Measurements from ENCODE around the gene SGF29. TPM values are rescaled to one million over a fixed set of nuclear protein-coding genes. Genes with fewer than 3 reads are reported as not detected.
A peak's percentile ranks its signal among the peaks of the same experiment; 100 is the strongest.
"Not testable (repeated sequence)": the region's sequence is repeated elsewhere in the genome, so short reads cannot be mapped to it uniquely, and the experiment has no call there.

SGF29 gene
- total RNA-seq, 6 experiments from 2014 or later = 14.5 to 17.9 (median 15.4) TPM

GRCh38 chr16:28561557-28562187 lies 8.0 kb downstream of the SGF29 start:
- H3K4me1 ChIP-seq = peaks cover 0 to 5% (median 0%) of the 10 kb centered on the region in 4 donors
- DNase-seq (no peak), ATAC-seq (no peak)
- H3K27ac ChIP-seq = no peak overlapping the region
- no peaks in the 10 kb centered on the region for H3K27me3 ChIP-seq
- 53% methylated on average over 3 of the region's 7 CpGs for WGBS (ENCODE audit: insufficient coverage, low coverage, low lambda C conversion rate, missing lambda C conversion rate)
- no peak overlapping the region for H3K4me3 ChIP-seq
- intact Hi-C loops (cut with DNase I) = no loop called here
- TF ChIP-seq, protein P1, sequence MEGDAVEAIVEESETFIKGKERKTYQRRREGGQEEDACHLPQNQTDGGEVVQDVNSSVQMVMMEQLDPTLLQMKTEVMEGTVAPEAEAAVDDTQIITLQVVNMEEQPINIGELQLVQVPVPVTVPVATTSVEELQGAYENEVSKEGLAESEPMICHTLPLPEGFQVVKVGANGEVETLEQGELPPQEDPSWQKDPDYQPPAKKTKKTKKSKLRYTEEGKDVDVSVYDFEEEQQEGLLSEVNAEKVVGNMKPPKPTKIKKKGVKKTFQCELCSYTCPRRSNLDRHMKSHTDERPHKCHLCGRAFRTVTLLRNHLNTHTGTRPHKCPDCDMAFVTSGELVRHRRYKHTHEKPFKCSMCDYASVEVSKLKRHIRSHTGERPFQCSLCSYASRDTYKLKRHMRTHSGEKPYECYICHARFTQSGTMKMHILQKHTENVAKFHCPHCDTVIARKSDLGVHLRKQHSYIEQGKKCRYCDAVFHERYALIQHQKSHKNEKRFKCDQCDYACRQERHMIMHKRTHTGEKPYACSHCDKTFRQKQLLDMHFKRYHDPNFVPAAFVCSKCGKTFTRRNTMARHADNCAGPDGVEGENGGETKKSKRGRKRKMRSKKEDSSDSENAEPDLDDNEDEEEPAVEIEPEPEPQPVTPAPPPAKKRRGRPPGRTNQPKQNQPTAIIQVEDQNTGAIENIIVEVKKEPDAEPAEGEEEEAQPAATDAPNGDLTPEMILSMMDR (IDR thresholded peaks at IDR 0.05) = no peak
- no peak for TF ChIP-seq POLR2A (IDR thresholded peaks at IDR 0.05)
- peaks cover 0 to 10% (median 0%) of the 10 kb centered on the region in 4 donors for H3K36me3 ChIP-seq
- H3K9me3 ChIP-seq = no peaks in the 10 kb centered on the region

DNA sequence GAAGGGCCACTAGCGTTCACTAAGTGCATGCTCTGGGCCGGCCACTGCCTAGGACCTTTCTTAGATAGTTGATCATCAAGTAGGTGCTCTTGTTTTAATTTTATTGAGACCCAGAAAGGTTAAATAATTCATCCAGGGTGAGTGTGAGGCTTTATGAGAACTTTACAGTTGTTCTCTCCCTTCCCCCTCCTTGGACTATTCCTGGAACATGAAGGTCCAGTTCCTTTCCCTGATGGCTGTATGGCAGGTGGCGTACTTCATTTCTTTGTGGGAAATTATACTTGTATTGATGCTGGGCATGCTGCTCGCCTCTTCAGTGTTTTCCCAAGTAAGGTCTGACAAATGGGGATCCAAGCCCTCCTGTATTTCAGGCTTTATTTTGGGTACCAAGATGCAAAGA lies 8.5 kb downstream of the SGF29 start:
- peaks cover 0 to 10% (median 0%) of the 10 kb centered on the region in 4 donors for H3K36me3 ChIP-seq
- intact Hi-C loops (cut with DNase I) = no loop called here

DNA sequence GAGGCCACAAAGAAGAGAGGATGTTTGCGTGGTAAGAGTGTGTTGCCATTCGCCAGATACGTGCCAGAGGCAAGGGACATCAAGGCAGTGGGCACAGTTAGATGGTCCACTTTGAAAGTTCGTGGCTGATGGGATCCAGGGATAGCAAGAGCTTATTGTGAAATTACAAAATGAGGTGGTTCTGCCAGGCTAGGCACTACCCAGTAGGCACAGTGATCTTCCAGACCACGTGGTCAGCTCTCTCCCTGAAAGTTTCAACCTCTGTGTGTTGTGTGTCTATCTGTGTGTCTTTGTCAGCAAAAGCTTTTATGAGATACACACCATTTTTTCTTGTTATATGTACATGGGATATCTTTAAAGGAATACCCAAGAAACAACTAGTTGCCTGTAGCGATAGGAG lies 9.5 kb downstream of the SGF29 start:
- H3K36me3 ChIP-seq = peaks cover 0 to 4% (median 0%) of the 10 kb centered on the region in 4 donors
- no peaks in the 10 kb centered on the region for H3K9me3 ChIP-seq
- DNase-seq (peak in 1 of 3 donors; percentile 57), ATAC-seq (peak; percentile 84 to 93 (median 90))
- intact Hi-C loops (cut with DNase I) = no loop called here
- H3K27ac ChIP-seq = no peak overlapping the region
- no peak for TF ChIP-seq POLR2A (IDR thresholded peaks at IDR 0.05)
- TF ChIP-seq, protein P1 (IDR thresholded peaks at IDR 0.05) = no peak
- H3K4me1 ChIP-seq = peaks cover 0 to 5% (median 0%) of the 10 kb centered on the region in 4 donors
- H3K27me3 ChIP-seq = no peaks in the 10 kb centered on the region
- H3K4me3 ChIP-seq = no peak overlapping the region
- 69% methylated on average over 2 of the region's 6 CpGs for WGBS (ENCODE audit: insufficient coverage, low coverage, low lambda C conversion rate, missing lambda C conversion rate)

More for the DNA sequence above, 8.5 kb downstream of the SGF29 start:
- no peak for TF ChIP-seq POLR2A (IDR thresholded peaks at IDR 0.05)
- TF ChIP-seq, protein P1 (IDR thresholded peaks at IDR 0.05) = no peak
- Histone ChIP-seq H3K4me1 (peaks cover 0 to 5% (median 0%) of the 10 kb centered on the region in 4 donors), H3K9me3 (no peaks in the 10 kb centered on the region), H3K27me3 (no peaks in the 10 kb centered on the region), H3K4me3 (no peak overlapping the region), H3K27ac (no peak overlapping the region)
- no peak for DNase-seq
- ATAC-seq = no peak
- WGBS (ENCODE audit: insufficient coverage, low coverage, low lambda C conversion rate, missing lambda C conversion rate) = 100% methylated on average over 1 of the region's 4 CpGs

- not testable (repeated sequence) for DNase-seq
Observed at GRCh38 chr16:28566233-28566925, 12.7 kb downstream of the SGF29 start.

DNA sequence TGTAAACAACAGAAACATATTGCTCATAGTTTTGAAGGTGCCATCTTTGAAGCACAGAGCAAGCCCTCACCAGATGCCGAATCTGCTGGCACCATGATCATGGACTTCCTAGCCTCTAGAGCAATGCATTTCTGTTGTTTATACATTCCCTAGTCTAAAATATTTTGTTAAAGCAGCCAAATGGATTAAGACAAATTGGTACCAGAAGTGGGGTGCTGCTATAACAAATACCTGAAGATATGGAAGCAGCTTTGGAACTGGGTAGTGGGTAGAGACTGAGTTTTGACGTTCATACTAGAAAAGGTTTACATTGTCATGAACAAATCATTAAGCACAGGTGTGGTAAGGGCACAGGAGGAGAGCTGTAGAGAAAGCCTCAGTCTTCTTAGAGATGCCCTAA lies 13.6 kb downstream of the SGF29 start:
- 96% methylated on average over 2 of the region's 2 CpGs for WGBS (ENCODE audit: insufficient coverage, low coverage, low lambda C conversion rate, missing lambda C conversion rate)

More at GRCh38 chr16:28566233-28566925, 12.7 kb downstream of the SGF29 start:
- H3K9me3 ChIP-seq; H3K4me3 ChIP-seq; H3K27ac ChIP-seq; H3K27me3 ChIP-seq; intact Hi-C loops (cut with DNase I); H3K4me1 ChIP-seq; ATAC-seq; H3K36me3 ChIP-seq: not testable (repeated sequence)
- WGBS (ENCODE audit: insufficient coverage, low coverage, low lambda C conversion rate, missing lambda C conversion rate) = no CpG with 5 or more reads among the region's 4 CpGs

More for the DNA sequence above, 13.6 kb downstream of the SGF29 start:
- H3K36me3 ChIP-seq = no peaks in the 10 kb centered on the region
- no peak for DNase-seq
- H3K4me3 ChIP-seq = no peak overlapping the region
- TF ChIP-seq, protein P1 (IDR thresholded peaks at IDR 0.05) = no peak
- TF ChIP-seq POLR2A (IDR thresholded peaks at IDR 0.05) = no peak
- H3K27ac ChIP-seq = no peak overlapping the region
- intact Hi-C loops (cut with DNase I) = no loop called here
- H3K4me1 ChIP-seq = no peaks in the 10 kb centered on the region
- H3K27me3 ChIP-seq = no peaks in the 10 kb centered on the region
- no peaks in the 10 kb centered on the region for H3K9me3 ChIP-seq
- ATAC-seq = no peak
